ENCODE data around the gene NHLRC2.
"Not testable (repeated sequence)": the region's sequence is repeated elsewhere in the genome, so short reads cannot be mapped to it uniquely, and the experiment has no call there.

The NHLRC2 gene

DNA sequence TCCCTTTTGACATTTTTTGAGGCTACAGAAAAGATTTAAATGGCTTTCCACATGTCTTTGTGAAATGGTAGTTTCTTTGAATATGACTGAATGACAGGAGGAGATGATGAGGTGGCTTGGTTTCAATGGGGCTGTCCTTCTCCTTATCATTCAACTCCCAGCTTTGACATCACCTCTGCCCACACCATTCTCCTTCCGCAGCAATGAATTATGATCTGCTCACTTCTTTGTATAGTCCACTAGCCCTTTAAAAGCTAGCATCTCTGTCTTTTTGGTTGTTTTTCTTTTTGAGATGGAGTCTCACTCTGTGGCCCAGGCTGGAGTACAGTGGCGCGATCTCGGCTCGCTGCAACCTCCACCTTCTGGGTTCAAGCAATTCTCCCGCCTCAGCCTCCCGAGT, 32.3 kb upstream of the NHLRC2 start:
- Histone ChIP-seq H3K27me3 (replicated peaks) (no peaks in the 10 kb centered on the region), H3K27ac (no peak overlapping the region), H3K36me3 (replicated peaks) (no peaks in the 10 kb centered on the region), H3K4me3 (ENCODE audit: low read depth, low read length) (no peak overlapping the region)
- DNase-seq: no peak
- in situ Hi-C loops (cut with HindIII; ENCODE audit: low pct_ligation_motif_present, low sequenced_read_pairs): no loop called here
- TF ChIP-seq, protein P1, sequence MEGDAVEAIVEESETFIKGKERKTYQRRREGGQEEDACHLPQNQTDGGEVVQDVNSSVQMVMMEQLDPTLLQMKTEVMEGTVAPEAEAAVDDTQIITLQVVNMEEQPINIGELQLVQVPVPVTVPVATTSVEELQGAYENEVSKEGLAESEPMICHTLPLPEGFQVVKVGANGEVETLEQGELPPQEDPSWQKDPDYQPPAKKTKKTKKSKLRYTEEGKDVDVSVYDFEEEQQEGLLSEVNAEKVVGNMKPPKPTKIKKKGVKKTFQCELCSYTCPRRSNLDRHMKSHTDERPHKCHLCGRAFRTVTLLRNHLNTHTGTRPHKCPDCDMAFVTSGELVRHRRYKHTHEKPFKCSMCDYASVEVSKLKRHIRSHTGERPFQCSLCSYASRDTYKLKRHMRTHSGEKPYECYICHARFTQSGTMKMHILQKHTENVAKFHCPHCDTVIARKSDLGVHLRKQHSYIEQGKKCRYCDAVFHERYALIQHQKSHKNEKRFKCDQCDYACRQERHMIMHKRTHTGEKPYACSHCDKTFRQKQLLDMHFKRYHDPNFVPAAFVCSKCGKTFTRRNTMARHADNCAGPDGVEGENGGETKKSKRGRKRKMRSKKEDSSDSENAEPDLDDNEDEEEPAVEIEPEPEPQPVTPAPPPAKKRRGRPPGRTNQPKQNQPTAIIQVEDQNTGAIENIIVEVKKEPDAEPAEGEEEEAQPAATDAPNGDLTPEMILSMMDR (IDR thresholded peaks at IDR 0.05; ENCODE audit: low read depth, low read length, missing control alignments): no peak

DNA sequence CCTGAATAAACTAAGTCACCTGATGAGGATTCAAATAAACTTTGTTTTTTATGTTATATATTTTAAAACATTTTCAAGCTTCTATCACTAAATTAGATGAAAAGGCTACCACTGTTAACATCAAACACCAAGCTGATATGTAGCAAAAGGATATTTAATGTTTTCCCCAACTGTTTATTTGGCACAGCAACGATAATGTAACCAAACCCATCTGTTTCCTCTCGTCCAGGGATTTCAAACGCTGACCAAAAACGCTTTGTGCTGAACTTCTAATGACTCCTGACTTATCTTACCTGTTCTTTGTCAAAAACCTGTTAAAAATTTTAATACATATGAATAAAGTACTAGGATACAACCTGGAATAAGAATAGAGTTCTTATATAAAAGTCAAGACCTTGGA, 31.1 kb upstream of the NHLRC2 start:
- H3K36me3 ChIP-seq (replicated peaks): no peaks in the 10 kb centered on the region
- in situ Hi-C loops (cut with HindIII; ENCODE audit: low pct_ligation_motif_present, low sequenced_read_pairs): no loop called here
- no peaks in the 10 kb centered on the region for H3K27me3 ChIP-seq (replicated peaks)
- H3K4me3 ChIP-seq (ENCODE audit: low read depth, low read length): no peak overlapping the region
- TF ChIP-seq, protein P1 (IDR thresholded peaks at IDR 0.05; ENCODE audit: low read depth, low read length, missing control alignments): no peak
- no peak overlapping the region for H3K27ac ChIP-seq
- DNase-seq: no peak

DNA sequence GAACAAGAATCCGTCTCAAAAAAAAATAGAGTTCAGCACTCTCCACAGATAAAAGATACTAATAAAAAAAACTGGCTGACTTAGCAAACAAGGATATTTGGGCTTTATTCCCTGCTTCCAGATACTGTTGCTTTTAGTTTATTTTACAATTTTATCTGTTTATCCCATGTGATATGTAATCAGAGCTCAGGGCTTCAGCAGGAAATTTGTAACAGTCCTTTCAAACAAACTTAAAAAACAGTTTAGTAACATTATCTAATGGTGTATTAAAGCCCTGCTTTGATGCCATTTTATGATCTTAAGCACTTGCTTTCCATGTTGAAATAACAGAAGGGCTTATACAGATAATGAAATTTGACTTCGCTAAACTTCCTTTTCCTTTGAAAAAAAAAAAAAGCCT, 28.7 kb upstream of the NHLRC2 start:
- in situ Hi-C loops (cut with HindIII; ENCODE audit: low pct_ligation_motif_present, low sequenced_read_pairs): no loop called here
- Histone ChIP-seq H3K4me3 (ENCODE audit: low read depth, low read length) (no peak overlapping the region), H3K36me3 (replicated peaks) (no peaks in the 10 kb centered on the region), H3K27me3 (replicated peaks) (no peaks in the 10 kb centered on the region), H3K27ac (no peak overlapping the region)
- DNase-seq: no peak
- TF ChIP-seq, protein P1 (IDR thresholded peaks at IDR 0.05; ENCODE audit: low read depth, low read length, missing control alignments): no peak

DNA sequence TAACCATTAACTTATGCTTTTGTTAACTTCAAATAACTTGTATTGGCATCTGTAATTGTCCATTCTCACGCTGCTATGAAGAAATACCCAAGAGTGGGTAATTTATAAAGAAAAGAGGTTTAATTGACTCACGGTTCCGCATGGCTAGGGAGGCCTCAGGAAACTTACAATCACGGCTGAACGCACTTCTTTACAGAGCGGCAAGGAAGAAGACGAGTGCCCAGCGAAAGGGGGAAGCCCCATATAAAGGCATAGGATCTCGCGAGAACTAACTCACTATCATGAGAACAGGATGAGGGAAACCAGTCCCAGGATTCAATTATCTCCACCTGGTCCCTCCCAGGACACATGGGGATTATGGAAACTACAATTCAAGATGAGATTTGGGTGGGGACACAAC, 25.9 kb upstream of the NHLRC2 start:
- DNase-seq; H3K4me3 ChIP-seq (ENCODE audit: low read depth, low read length); H3K27me3 ChIP-seq (replicated peaks); H3K27ac ChIP-seq; H3K36me3 ChIP-seq (replicated peaks); in situ Hi-C loops (cut with HindIII; ENCODE audit: low pct_ligation_motif_present, low sequenced_read_pairs): not testable (repeated sequence)

DNA sequence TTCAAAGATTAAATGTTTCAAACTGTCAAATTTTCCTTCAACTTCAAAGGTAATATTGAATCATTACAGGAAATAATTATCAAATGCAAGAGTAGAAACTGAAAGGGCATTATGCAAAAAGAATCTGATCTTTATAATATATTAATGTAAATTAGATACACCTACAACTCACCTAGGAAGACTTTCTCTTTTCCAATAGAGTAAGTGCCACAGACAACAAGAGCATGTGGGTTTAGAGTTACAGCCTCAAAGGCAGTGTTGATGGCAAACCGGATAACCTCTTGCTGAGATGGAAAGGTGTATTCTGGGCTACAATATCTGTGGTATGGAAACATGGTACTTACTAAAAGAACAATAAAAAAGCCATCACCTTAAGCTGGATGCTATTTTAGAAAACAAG, 12.3 kb upstream of the NHLRC2 start:
- H3K27me3 ChIP-seq (replicated peaks): no peaks in the 10 kb centered on the region
- no peak overlapping the region for H3K27ac ChIP-seq
- in situ Hi-C loops (cut with HindIII; ENCODE audit: low pct_ligation_motif_present, low sequenced_read_pairs): no loop called here
- TF ChIP-seq, protein P1 (IDR thresholded peaks at IDR 0.05; ENCODE audit: low read depth, low read length, missing control alignments): no peak
- no peak for DNase-seq
- H3K36me3 ChIP-seq (replicated peaks): no peaks in the 10 kb centered on the region
- no peak overlapping the region for H3K4me3 ChIP-seq (ENCODE audit: low read depth, low read length)

DNA sequence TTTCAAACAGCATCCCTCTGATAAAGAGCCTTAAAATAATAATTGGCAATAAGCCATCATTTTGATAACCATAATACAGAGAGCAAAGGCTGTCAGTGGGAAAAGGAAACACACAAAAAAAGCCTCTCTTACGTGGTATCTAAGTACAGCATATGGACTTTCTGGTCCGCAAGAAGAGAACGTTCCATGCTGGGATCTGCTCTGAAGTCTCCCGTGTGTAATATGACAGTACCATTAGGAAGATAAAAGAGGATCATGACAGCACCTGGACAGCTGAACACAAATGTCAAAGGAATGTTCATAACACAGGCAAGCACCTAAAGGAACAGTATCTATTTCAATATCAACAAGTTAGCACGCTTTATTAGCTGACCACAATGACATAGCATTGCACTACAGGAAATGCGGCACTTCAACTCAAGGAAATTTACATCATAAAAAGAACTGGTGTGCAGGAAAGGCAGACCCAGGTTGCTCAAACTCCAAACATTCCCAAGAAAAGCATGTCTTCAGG, 10.4 kb upstream of the NHLRC2 start:
- Histone ChIP-seq H3K27ac (no peak overlapping the region), H3K4me3 (ENCODE audit: low read depth, low read length) (no peak overlapping the region), H3K36me3 (replicated peaks) (no peaks in the 10 kb centered on the region), H3K27me3 (replicated peaks) (no peaks in the 10 kb centered on the region)
- in situ Hi-C loops (cut with HindIII; ENCODE audit: low pct_ligation_motif_present, low sequenced_read_pairs): no loop called here
- no peak for DNase-seq
- TF ChIP-seq, protein P1 (IDR thresholded peaks at IDR 0.05; ENCODE audit: low read depth, low read length, missing control alignments): no peak

Data from brain microvascular endothelial cell (primary cell).